H9 (cell line): ENCODE results near the gene ZNF723. TPM values are rescaled to one million over a fixed set of nuclear protein-coding genes. Genes with fewer than 3 reads are reported as not detected.

Experiments
- DNase-seq: peaks from one replicate; pipeline ENCODE4 v3.0.0-alpha.2; 2017
- H2AFZ ChIP-seq: one replicate; pipeline ENCODE4 v1.6.1; 2013; ENCODE audit warnings: mild to moderate bottlenecking, low read length, control low read depth, moderate library complexity
- H2AK5ac ChIP-seq: 2 replicates; pipeline ENCODE4 v1.6.1; 2013; ENCODE audit warnings: low read length, control low read depth, mixed read lengths; ENCODE audit not compliant: insufficient read length
- H2BK120ac ChIP-seq: one replicate; pipeline ENCODE4 v1.6.1; 2013; ENCODE audit warnings: low read depth, mild to moderate bottlenecking, low read length, control low read depth, inconsistent platforms; ENCODE audit not compliant: poor library complexity, severe bottlenecking
- H2BK12ac ChIP-seq: 2 replicates; pipeline ENCODE4 v1.6.1; 2013; ENCODE audit warnings: low read length, control low read depth, mixed read lengths, low read depth; ENCODE audit not compliant: insufficient read length
- H2BK15ac ChIP-seq: 2 replicates; pipeline ENCODE4 v1.6.1; 2013; ENCODE audit warnings: low read depth, low read length, control low read depth
- H2BK20ac ChIP-seq: one replicate; pipeline ENCODE4 v1.6.1; 2013; ENCODE audit warnings: low read depth, mild to moderate bottlenecking, low read length, control low read depth, inconsistent platforms; ENCODE audit not compliant: poor library complexity, severe bottlenecking
- H2BK5ac ChIP-seq: 2 replicates; pipeline ENCODE4 v1.6.1; 2013; ENCODE audit warnings: low read length, control low read depth, mixed read lengths; ENCODE audit not compliant: insufficient read length
- H3K14ac ChIP-seq: 2 replicates; pipeline ENCODE4 v1.6.1; 2013; ENCODE audit warnings: low read length, control low read depth; ENCODE audit not compliant: insufficient read depth
- H3K18ac ChIP-seq: 2 replicates; pipeline ENCODE4 v1.6.1; 2013; ENCODE audit warnings: low read depth, mild to moderate bottlenecking, mixed read lengths, low read length, control low read depth; ENCODE audit not compliant: insufficient read length
- H3K23ac ChIP-seq: 2 replicates; pipeline ENCODE4 v1.6.1; 2013; ENCODE audit warnings: low read length, control low read depth, mixed read lengths, low read depth; ENCODE audit not compliant: insufficient read length
- H3K23me2 ChIP-seq: 2 replicates; pipeline ENCODE4 v1.6.1; 2013; ENCODE audit warnings: low read depth, mild to moderate bottlenecking, mixed read lengths, low read length, control low read depth; ENCODE audit not compliant: insufficient read length, poor library complexity, severe bottlenecking
- H3K27ac ChIP-seq: 2 replicates; pipeline ENCODE4 v1.5.1; 2013; ENCODE audit warnings: low read length, control low read depth, mixed read lengths, low read depth; ENCODE audit not compliant: insufficient read length
- H3K27me3 ChIP-seq: 2 replicates; pipeline ENCODE4 v1.6.1; 2013; ENCODE audit warnings: low read length, control low read depth, inconsistent platforms; ENCODE audit not compliant: insufficient read depth
- H3K4ac ChIP-seq: 2 replicates; pipeline ENCODE4 v1.6.1; 2013; ENCODE audit warnings: low read depth, mild to moderate bottlenecking, control low read depth, inconsistent platforms, low read length, moderate library complexity
- H3K4me1 ChIP-seq: 2 replicates; pipeline ENCODE4 v1.6.1; 2013; ENCODE audit warnings: low read length, control low read depth, inconsistent platforms; ENCODE audit not compliant: insufficient read depth
- H3K4me2 ChIP-seq: 2 replicates; pipeline ENCODE4 v1.6.1; 2013; ENCODE audit warnings: low read length, control low read depth, mixed read lengths; ENCODE audit not compliant: insufficient read length, insufficient read depth
- H3K56ac ChIP-seq: 2 replicates; pipeline ENCODE4 v1.6.1; 2013; ENCODE audit warnings: low read depth, mild to moderate bottlenecking, mixed read lengths, low read length, control low read depth; ENCODE audit not compliant: insufficient read length
- H3K79me1 ChIP-seq: 2 replicates; pipeline ENCODE4 v1.6.1; 2013; ENCODE audit warnings: low read depth, mild to moderate bottlenecking, moderate library complexity, low read length, control low read depth, inconsistent platforms; ENCODE audit not compliant: insufficient read depth, poor library complexity, severe bottlenecking
- H3K79me2 ChIP-seq: 2 replicates; pipeline ENCODE4 v1.6.1; 2013; ENCODE audit warnings: low read length, control low read depth, inconsistent platforms; ENCODE audit not compliant: insufficient read depth
- H3K9ac ChIP-seq: 2 replicates; pipeline ENCODE4 v1.6.1; 2013; ENCODE audit warnings: low read length, control low read depth, mixed read lengths; ENCODE audit not compliant: insufficient read length; ENCODE audit errors: extremely low read depth
- H3K9me3 ChIP-seq: one replicate; pipeline ENCODE4 v1.6.1; 2013; ENCODE audit warnings: low read depth, low read length, inconsistent platforms; ENCODE audit not compliant: control insufficient read depth
- H3T11ph ChIP-seq: one replicate; pipeline ENCODE4 v1.6.1; 2013; ENCODE audit warnings: mild to moderate bottlenecking, low read length, control low read depth, inconsistent platforms
- H4K20me1 ChIP-seq: one replicate; pipeline ENCODE4 v1.6.1; 2013; ENCODE audit not compliant: control insufficient read depth, insufficient read length, insufficient read depth
- H4K5ac ChIP-seq: 2 replicates; pipeline ENCODE4 v1.6.1; 2013; ENCODE audit warnings: low read depth, mild to moderate bottlenecking, mixed read lengths, low read length, control low read depth; ENCODE audit not compliant: insufficient read length
- H4K8ac ChIP-seq: replicated peaks from 2 replicates; pipeline ENCODE4 v1.6.1; 2013; ENCODE audit warnings: low read length, control low read depth, mixed read lengths, low read depth; ENCODE audit not compliant: insufficient read length
- H4K91ac ChIP-seq: 2 replicates; pipeline ENCODE4 v1.6.1; 2013; ENCODE audit warnings: low read depth, mild to moderate bottlenecking, moderate library complexity, mixed read lengths, low read length, control low read depth; ENCODE audit not compliant: insufficient read length
- H3K27ac Mint-ChIP-seq, 3 experiments: 2 replicates in 2 of 3; 3 replicates in 1 of 3; pipeline ENCODE4 v1.8.0; 2020 to 2021; ENCODE audit warnings: mixed read lengths in 3 of 3, mild to moderate bottlenecking in 1 of 3, moderate library complexity in 1 of 3
- H3K27me3 Mint-ChIP-seq: 2 replicates; pipeline ENCODE4 v1.8.0; 2021; ENCODE audit warnings: low read depth, mild to moderate bottlenecking, moderate library complexity, mixed read lengths
- H3K36me3 Mint-ChIP-seq, 3 experiments: 2 replicates in 2 of 3; 3 replicates in 1 of 3; pipeline ENCODE4 v1.8.0; 2020 to 2021; ENCODE audit warnings: low read depth in 3 of 3, mixed read lengths in 3 of 3; ENCODE audit not compliant: insufficient read depth in 1 of 3
- H3K4me1 Mint-ChIP-seq, 2 experiments: 2 replicates each; pipeline ENCODE4 v1.8.0; 2020; ENCODE audit warnings: mixed read lengths in 2 of 2
- H3K4me3 Mint-ChIP-seq, 2 experiments: 2 replicates in 1 of 2; 3 replicates in 1 of 2; pipeline ENCODE4 v1.8.0; 2020 to 2021; ENCODE audit warnings: mild to moderate bottlenecking in 2 of 2, mixed read lengths in 2 of 2, moderate library complexity in 1 of 2
- H3K9me3 Mint-ChIP-seq, 2 experiments: 2 replicates in 1 of 2; 3 replicates in 1 of 2; pipeline ENCODE4 v1.8.0; 2020; ENCODE audit warnings: mild to moderate bottlenecking in 2 of 2, mixed read lengths in 2 of 2, moderate library complexity in 1 of 2
- WGBS: extraction: QIAGEN DNeasy Blood & Tissue Kit; methylation state at CpG from one replicate; pipeline ENCODE4 v1.1.7; 2013; ENCODE audit warnings: missing lambda C conversion rate, low lambda C conversion rate, mixed read lengths; ENCODE audit not compliant: insufficient read length; ENCODE audit errors: extremely low coverage; 5-methylcytosine and 5-hydroxymethylcytosine counted together
- long read RNA-seq: library from polyadenylated mRNA; unstranded; transcript quantifications from one replicate; pipeline ENCODE4 v2.0.0, GENCODE V29; 2020
- total RNA-seq: library from RNA; stranded (reverse); gene quantifications from 2 replicates; pipeline ENCODE4 v1.2.1, GENCODE V29; 2021
- TF ChIP-seq, protein P1 (sequence below): fragments of 200-600 bp; sonication (generic); conservative IDR thresholded peaks from 3 replicates; pipeline ENCODE4 v1.8.0; 2021; ENCODE audit warnings: antibody characterized with exemption, mild to moderate bottlenecking

ZNF723 gene
- not detected in 2 replicates for total RNA-seq
- long read RNA-seq: 0 reads

DNA sequence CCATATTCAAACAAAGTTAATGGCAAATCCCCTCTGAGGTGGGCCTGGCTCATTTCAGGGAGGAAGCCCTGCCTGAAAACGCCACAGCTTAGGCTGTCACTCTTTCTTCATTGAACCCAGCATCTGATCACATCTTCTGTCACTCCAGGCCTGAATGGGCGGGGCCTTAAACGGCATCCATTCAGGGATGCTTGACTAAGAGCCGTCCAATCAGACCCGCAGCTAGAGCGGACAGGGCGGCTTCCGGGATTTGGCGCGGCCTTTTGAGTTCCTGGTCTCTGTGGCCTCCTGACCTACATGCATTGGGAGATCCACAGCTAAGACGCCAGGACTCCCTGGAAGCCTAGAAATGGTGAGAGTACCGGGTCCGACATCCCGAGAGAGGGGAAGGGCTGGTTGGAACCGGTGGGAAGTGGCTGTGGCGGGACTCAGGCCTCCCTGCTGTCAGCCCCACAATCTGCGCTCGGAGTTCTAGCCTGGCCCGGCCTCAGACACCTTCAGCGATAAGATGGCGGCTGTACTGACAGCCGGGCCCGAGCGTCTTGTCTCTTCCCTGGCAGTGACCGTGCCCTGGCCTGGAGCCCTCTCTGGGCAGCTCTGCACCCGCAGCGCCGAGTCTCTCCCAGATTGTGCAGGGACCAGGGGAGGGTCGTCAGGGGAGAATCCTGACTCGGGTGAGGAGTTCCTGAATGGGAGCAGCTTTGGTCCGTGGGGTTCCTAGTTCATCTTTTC is at the start of gene ZNF723:
Gene ZNF723, plus strand, starts transcription at position 261 of the 732 bp plus-strand sequence. Its CDS starts 89 bp downstream, at position 350.
- no peak within 1 kb of the TSS for H2BK120ac ChIP-seq
- Mint-ChIP-seq H3K4me3 (no peak within 1 kb of the TSS), H3K27ac (no peak within 1 kb of the TSS), H3K9me3 (peaks cover 94 to 96% of the 10 kb centered on the region in 2 experiments), H3K36me3 (peaks cover 3 to 15% (median 12%) of the 10 kb centered on the region in 3 experiments; a peak in 6 of 7 replicates), H3K27me3 (no peaks in the 10 kb centered on the region; the same call in 1 of the 2 replicates), H3K4me1 (no peaks in the 10 kb centered on the region)
- WGBS: no CpG with 5 or more reads among the region's 31 CpGs
- H2BK5ac ChIP-seq: no peak within 1 kb of the TSS
- DNase-seq: no peak
- TF ChIP-seq, protein P1, sequence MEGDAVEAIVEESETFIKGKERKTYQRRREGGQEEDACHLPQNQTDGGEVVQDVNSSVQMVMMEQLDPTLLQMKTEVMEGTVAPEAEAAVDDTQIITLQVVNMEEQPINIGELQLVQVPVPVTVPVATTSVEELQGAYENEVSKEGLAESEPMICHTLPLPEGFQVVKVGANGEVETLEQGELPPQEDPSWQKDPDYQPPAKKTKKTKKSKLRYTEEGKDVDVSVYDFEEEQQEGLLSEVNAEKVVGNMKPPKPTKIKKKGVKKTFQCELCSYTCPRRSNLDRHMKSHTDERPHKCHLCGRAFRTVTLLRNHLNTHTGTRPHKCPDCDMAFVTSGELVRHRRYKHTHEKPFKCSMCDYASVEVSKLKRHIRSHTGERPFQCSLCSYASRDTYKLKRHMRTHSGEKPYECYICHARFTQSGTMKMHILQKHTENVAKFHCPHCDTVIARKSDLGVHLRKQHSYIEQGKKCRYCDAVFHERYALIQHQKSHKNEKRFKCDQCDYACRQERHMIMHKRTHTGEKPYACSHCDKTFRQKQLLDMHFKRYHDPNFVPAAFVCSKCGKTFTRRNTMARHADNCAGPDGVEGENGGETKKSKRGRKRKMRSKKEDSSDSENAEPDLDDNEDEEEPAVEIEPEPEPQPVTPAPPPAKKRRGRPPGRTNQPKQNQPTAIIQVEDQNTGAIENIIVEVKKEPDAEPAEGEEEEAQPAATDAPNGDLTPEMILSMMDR: no peak
- no peak within 1 kb of the TSS for H3K4ac ChIP-seq
- no peak within 1 kb of the TSS for H3K23ac ChIP-seq
- H3K4me1 ChIP-seq: no peaks in the 10 kb centered on the region
- no peak within 1 kb of the TSS for H2BK15ac ChIP-seq
- H3K14ac ChIP-seq: no peak within 1 kb of the TSS
- H3T11ph ChIP-seq: no peak within 1 kb of the TSS
- no peak within 1 kb of the TSS for H3K9ac ChIP-seq
- no peak within 1 kb of the TSS for H2BK20ac ChIP-seq
- H4K20me1 ChIP-seq: no peaks in the 10 kb centered on the region
- H2AK5ac ChIP-seq: no peak within 1 kb of the TSS
- no peak within 1 kb of the TSS for H3K18ac ChIP-seq
- no peak within 1 kb of the TSS for H2AFZ ChIP-seq
- no peaks in the 10 kb centered on the region for H3K27me3 ChIP-seq
- no peak within 1 kb of the TSS for H4K5ac ChIP-seq
- peaks cover 69% of the 10 kb centered on the region for H3K9me3 ChIP-seq
- no peaks in the 10 kb centered on the region for H3K23me2 ChIP-seq
- H2BK12ac ChIP-seq: no peak within 1 kb of the TSS
- H3K4me2 ChIP-seq: no peak within 1 kb of the TSS
- H3K79me1 ChIP-seq: no peaks in the 10 kb centered on the region
- H3K27ac ChIP-seq: no peak within 1 kb of the TSS
- H3K79me2 ChIP-seq: no peaks in the 10 kb centered on the region
- no peak within 1 kb of the TSS for H3K56ac ChIP-seq
- no peak within 1 kb of the TSS for H4K91ac ChIP-seq
- no peak within 1 kb of the TSS for H4K8ac ChIP-seq
